ENCODE data around the gene NTRK2. TPM values are rescaled to one million over a fixed set of nuclear protein-coding genes. Genes with fewer than 3 reads are reported as not detected.

NTRK2 gene
- total RNA-seq, 1 donor from 2014 or later: 65.0 TPM

DNA sequence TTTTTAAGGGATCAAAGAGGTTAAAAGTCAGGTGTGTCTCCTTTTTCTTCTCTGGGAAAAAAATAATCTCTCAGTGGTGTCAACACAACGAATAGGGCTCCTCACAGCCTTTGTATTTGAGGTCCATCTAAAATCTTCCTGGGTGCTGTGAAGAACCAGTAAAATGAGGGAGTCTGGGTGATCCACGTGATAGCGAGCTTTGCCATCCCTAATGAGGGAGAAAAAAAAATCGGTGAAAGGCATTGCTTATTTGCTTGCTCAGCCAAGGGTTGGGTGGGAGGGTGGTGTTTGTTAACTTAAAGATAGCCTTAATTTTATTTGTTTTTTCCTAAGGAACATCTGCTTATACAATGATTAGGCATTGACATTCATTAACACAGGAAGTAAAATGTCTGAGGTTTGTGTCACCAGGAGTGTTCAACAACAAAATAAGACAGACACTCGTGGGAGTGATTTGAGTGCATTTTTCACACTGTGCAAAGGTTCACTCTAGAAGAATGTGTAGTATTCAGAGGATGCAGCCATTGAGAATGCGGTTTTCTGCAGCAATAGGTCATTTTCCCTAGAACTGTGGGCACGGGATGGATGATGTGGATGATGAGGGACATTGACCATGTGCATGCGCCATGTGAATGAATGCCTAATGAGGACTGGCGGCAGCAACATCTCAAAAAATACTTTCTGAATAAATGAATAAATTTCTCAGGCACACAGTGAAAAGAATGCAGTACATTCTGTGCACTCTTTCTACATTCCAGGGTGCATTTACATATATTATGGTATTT lies 369.5 kb downstream of the NTRK2 start:
- DNase-seq (ENCODE audit: low spot score in 2 of 2, unreplicated experiment in 2 of 2): no peak
- Mint-ChIP-seq H3K36me3 (no peaks in the 10 kb centered on the region), H3K9me3 (no peaks in the 10 kb centered on the region), H3K27ac (no peak overlapping the region), H3K4me1 (peaks cover 6% of the 10 kb centered on the region), H3K4me3 (no peak overlapping the region), H3K27me3 (ENCODE audit: low read depth) (no peaks in the 10 kb centered on the region)
- TF ChIP-seq, protein P1, sequence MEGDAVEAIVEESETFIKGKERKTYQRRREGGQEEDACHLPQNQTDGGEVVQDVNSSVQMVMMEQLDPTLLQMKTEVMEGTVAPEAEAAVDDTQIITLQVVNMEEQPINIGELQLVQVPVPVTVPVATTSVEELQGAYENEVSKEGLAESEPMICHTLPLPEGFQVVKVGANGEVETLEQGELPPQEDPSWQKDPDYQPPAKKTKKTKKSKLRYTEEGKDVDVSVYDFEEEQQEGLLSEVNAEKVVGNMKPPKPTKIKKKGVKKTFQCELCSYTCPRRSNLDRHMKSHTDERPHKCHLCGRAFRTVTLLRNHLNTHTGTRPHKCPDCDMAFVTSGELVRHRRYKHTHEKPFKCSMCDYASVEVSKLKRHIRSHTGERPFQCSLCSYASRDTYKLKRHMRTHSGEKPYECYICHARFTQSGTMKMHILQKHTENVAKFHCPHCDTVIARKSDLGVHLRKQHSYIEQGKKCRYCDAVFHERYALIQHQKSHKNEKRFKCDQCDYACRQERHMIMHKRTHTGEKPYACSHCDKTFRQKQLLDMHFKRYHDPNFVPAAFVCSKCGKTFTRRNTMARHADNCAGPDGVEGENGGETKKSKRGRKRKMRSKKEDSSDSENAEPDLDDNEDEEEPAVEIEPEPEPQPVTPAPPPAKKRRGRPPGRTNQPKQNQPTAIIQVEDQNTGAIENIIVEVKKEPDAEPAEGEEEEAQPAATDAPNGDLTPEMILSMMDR (IDR thresholded peaks at IDR 0.05; ENCODE audit: unreplicated experiment): no peak

DNA sequence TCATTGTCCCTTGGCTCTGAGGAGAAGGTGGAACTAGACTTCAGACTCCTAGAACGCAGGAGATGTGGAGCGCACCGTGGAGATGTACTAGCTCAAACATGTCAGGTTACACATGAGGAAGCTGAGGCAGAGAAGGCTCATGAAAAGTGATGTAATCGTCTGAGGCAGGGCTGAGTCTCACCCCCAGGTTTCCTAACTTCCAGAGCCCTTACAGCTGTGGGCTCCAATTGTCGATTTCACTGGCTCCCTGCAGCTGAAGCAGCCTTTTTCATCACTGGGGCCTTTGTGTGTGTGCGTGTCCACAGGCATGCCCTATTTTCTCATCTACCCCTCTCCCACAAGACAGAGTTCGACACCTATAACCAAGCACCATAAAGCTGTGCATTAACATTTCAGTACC lies 370.6 kb downstream of the NTRK2 start:
- Mint-ChIP-seq H3K4me3 (no peak overlapping the region), H3K27ac (no peak overlapping the region), H3K4me1 (peaks cover 6% of the 10 kb centered on the region), H3K9me3 (no peaks in the 10 kb centered on the region), H3K27me3 (ENCODE audit: low read depth) (no peaks in the 10 kb centered on the region), H3K36me3 (no peaks in the 10 kb centered on the region)
- TF ChIP-seq, protein P1 (IDR thresholded peaks at IDR 0.05; ENCODE audit: unreplicated experiment): no peak
- DNase-seq (ENCODE audit: low spot score in 2 of 2, unreplicated experiment in 2 of 2): no peak

- no peaks in the 10 kb centered on the region for H3K9me3 Mint-ChIP-seq
- no peak overlapping the region for H3K27ac Mint-ChIP-seq
- H3K4me3 Mint-ChIP-seq: no peak overlapping the region
- peaks cover 6% of the 10 kb centered on the region for H3K4me1 Mint-ChIP-seq
- DNase-seq (ENCODE audit: low spot score in 2 of 2, unreplicated experiment in 2 of 2): no peak
- TF ChIP-seq, protein P1 (IDR thresholded peaks at IDR 0.05; ENCODE audit: unreplicated experiment): no peak
- no peaks in the 10 kb centered on the region for H3K36me3 Mint-ChIP-seq
- no peaks in the 10 kb centered on the region for H3K27me3 Mint-ChIP-seq (ENCODE audit: low read depth)
Observed at GRCh38 chr9:85040821-85041465, 371.4 kb downstream of the NTRK2 start.

DNA sequence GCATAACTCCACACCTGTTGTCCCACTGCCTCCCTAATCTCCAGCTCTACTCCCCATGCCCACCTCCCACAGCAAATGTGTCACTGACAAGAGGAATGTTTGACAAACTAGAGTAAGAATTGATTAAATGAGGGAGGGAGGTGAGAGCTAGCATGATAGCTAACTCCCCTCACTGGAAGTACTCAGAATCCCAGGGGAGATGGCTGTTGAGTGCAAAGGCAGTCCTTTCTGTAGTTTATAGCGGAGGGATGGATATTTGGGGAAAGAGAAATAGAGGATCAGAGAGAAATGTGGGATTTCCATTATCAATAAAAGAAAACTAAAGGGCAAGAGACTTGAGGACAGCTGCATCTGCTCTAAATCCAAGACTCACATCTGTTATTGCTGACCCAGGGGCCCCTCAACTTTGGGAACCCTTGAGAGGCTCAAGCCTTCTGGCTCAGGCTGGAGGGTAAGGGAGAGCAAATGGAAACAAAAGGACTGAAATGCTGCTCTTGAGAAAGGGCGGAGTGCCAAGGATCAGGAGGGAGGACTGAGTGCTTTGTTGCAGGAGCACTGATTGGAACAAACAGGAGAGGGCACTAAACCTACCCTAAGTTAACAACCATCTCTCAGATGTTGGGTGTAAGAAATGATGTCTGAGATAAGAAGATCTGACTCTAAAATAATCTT lies 372.1 kb downstream of the NTRK2 start:
- H3K27ac Mint-ChIP-seq: no peak overlapping the region

GRCh38 chr9:85042981-85043647 lies 373.6 kb downstream of the NTRK2 start:
- TF ChIP-seq, protein P1 (IDR thresholded peaks at IDR 0.05; ENCODE audit: unreplicated experiment): no peak
- no peaks in the 10 kb centered on the region for H3K27me3 Mint-ChIP-seq (ENCODE audit: low read depth)
- no peaks in the 10 kb centered on the region for H3K36me3 Mint-ChIP-seq
- no peaks in the 10 kb centered on the region for H3K9me3 Mint-ChIP-seq
- peaks cover 6% of the 10 kb centered on the region for H3K4me1 Mint-ChIP-seq
- no peak overlapping the region for H3K27ac Mint-ChIP-seq
- DNase-seq (ENCODE audit: low spot score in 2 of 2, unreplicated experiment in 2 of 2): no peak
- no peak overlapping the region for H3K4me3 Mint-ChIP-seq

More for the DNA sequence above, 372.1 kb downstream of the NTRK2 start:
- no peak for DNase-seq (ENCODE audit: low spot score in 2 of 2, unreplicated experiment in 2 of 2)
- no peaks in the 10 kb centered on the region for H3K27me3 Mint-ChIP-seq (ENCODE audit: low read depth)
- TF ChIP-seq, protein P1 (IDR thresholded peaks at IDR 0.05; ENCODE audit: unreplicated experiment): no peak
- no peaks in the 10 kb centered on the region for H3K36me3 Mint-ChIP-seq
- H3K9me3 Mint-ChIP-seq: no peaks in the 10 kb centered on the region
- no peak overlapping the region for H3K4me3 Mint-ChIP-seq
- peaks cover 6% of the 10 kb centered on the region for H3K4me1 Mint-ChIP-seq
